NCI-H1092 treated with DMSO at 0.1 percent for 48 hours (cell line): ENCODE measurements around the gene LYSMD2.

Source experiments
- DNase-seq: peaks from one replicate; lab custom pipeline; 2025; lab: John Stamatoyannopoulos, UW

The LYSMD2 gene

GRCh38 chr15:51751697-51752683 is 14.5 kb upstream of the LYSMD2 start:
- DNase-seq = peak; percentile 33

GRCh38 chr15:51750792-51751696 is 13.6 kb upstream of the LYSMD2 start, which contains the start of gene TMOD2:
Gene TMOD2, plus strand, starts transcription at chr15:51751597. Its CDS starts 14,845 bp downstream, at chr15:51766442.
- peak; percentile 14 for DNase-seq

GRCh38 chr15:51750186-51750585 is 12.7 kb upstream of the LYSMD2 start:
- DNase-seq = no peak

GRCh38 chr15:51749307-51749706 is 11.9 kb upstream of the LYSMD2 start:
- DNase-seq = no peak

GRCh38 chr15:51739061-51739712 is 1.7 kb upstream of the LYSMD2 start:
- no peak for DNase-seq

- DNase-seq = no peak
Measured at GRCh38 chr15:51738553-51738952, 1.1 kb upstream of the LYSMD2 start.

GRCh38 chr15:51736751-51737521 is 519 bp downstream of the LYSMD2 start:
- peak; percentile 81 for DNase-seq

- no peak for DNase-seq
Measured at GRCh38 chr15:51736069-51736468, 1.4 kb downstream of the LYSMD2 start.

GRCh38 chr15:51735228-51736010 is 2.0 kb downstream of the LYSMD2 start:
- DNase-seq = no peak

- no peak for DNase-seq
Measured at GRCh38 chr15:51732646-51733045, 4.8 kb downstream of the LYSMD2 start.

GRCh38 chr15:51731549-51732267 is 5.7 kb downstream of the LYSMD2 start:
- no peak for DNase-seq

GRCh38 chr15:51727141-51727897 is 10.1 kb downstream of the LYSMD2 start:
- DNase-seq = no peak

GRCh38 chr15:51726302-51727073 is 11.0 kb downstream of the LYSMD2 start:
- no peak for DNase-seq

- DNase-seq = no peak
Measured at GRCh38 chr15:51724673-51725072, 12.8 kb downstream of the LYSMD2 start.

GRCh38 chr15:51724199-51724598 is 13.3 kb downstream of the LYSMD2 start:
- no peak for DNase-seq

GRCh38 chr15:51721199-51721960 is 16.1 kb downstream of the LYSMD2 start:
- DNase-seq = no peak
